Measurements from ENCODE around the gene C16orf96. TPM values are rescaled to one million over a fixed set of nuclear protein-coding genes. Genes with fewer than 3 reads are reported as not detected.

Gene C16orf96
- total and polyA plus RNA-seq, 4 donors: 0.06 to 0.25 (median 0.08) TPM

DNA sequence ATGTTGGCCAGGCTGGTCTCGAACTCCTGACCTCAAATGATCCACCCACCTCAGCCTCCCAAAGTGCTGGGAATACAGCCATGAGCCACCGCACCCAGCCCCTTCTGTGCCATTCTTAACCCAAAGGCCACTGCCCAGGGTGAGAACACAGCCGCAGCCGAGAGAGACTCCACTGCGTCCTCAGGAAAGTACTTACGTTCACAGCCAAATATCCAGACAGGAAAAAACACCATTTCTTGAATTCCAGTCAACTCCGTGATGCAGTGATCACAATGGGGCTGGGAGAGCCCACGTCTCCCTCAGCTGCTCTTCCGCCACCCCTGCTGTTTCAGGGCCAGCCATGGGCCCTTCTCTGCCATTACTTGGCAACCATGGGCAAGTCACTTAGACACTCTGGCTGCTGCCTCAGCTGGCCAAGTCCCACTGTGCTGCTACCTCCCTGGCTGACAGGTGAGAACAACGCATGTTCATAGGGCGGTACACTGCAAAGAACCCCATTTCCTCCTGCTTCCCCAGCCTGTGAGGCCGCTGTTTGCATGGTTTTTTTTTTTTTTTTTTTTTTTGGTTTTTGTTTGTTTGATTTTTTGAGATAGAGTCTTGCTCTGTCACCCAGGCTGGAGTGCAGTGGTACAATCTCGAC is 21.9 kb upstream of the C16orf96 start:
- Histone ChIP-seq H3K4me1 (ENCODE audit: control insufficient read depth in 4 of 4, insufficient read depth in 4 of 4, low read length in 3 of 4) (peaks cover 5 to 12% (median 9%) of the 10 kb centered on the region in 4 donors), H3K27ac (ENCODE audit: low read depth in 1 of 2, low read length in 2 of 2) (no peak overlapping the region), H3K9ac (ENCODE audit: low read depth in 1 of 2, low read length in 2 of 2) (no peak overlapping the region), H3K27me3 (ENCODE audit: control insufficient read depth in 4 of 4, insufficient read depth in 4 of 4, low read length in 3 of 4) (no peaks in the 10 kb centered on the region), H3K9me3 (ENCODE audit: control insufficient read depth in 4 of 4, low read length in 3 of 4) (no peaks in the 10 kb centered on the region), H3K36me3 (ENCODE audit: control insufficient read depth in 4 of 4, insufficient read depth in 3 of 4, low read depth in 1 of 4, low read length in 3 of 4) (no peaks in the 10 kb centered on the region), H3K4me3 (ENCODE audit: low read depth in 1 of 3, low read length in 3 of 3) (no peak overlapping the region)
- TF ChIP-seq YY1 (IDR thresholded peaks at IDR 0.05) (no peak), NR2F2 (IDR thresholded peaks at IDR 0.05) (peak; percentile 14)
- no peak for DNase-seq (ENCODE audit: low spot score)
- WGBS: 82% methylated on average over 13 of the region's 13 CpGs

DNA sequence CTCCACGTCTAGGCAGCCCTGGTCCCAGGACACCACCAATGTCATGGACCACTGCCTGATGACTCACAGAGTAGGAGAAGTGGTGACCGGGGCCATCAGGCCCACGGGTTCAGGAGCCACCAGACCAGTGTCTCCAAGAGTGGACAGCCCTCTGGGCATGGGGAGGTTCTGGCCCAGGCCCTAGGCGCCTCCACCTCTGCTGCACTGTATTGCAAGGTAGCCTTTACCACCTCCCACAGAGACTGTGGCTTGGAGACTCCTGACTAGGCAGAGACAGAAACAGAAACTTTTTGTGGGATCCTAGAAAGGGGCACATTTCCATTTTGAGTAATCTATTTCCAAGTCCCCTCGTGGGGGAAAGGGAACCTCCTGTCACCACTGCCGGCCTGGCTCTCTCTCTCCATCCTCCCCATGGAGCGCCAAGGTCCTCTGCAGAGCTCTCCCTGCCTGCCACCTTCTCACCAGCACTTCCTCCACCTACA is 20.5 kb upstream of the C16orf96 start:
- H3K9me3 ChIP-seq (ENCODE audit: control insufficient read depth in 4 of 4, low read length in 3 of 4): peaks cover 0 to 5% (median under 1%) of the 10 kb centered on the region in 4 donors
- 92% methylated on average over 7 of the region's 7 CpGs for WGBS
- H3K9ac ChIP-seq (ENCODE audit: low read depth in 1 of 2, low read length in 2 of 2): no peak overlapping the region
- TF ChIP-seq, protein P1, sequence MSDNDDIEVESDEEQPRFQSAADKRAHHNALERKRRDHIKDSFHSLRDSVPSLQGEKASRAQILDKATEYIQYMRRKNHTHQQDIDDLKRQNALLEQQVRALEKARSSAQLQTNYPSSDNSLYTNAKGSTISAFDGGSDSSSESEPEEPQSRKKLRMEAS (IDR thresholded peaks at IDR 0.05): no peak
- TF ChIP-seq, protein P2, sequence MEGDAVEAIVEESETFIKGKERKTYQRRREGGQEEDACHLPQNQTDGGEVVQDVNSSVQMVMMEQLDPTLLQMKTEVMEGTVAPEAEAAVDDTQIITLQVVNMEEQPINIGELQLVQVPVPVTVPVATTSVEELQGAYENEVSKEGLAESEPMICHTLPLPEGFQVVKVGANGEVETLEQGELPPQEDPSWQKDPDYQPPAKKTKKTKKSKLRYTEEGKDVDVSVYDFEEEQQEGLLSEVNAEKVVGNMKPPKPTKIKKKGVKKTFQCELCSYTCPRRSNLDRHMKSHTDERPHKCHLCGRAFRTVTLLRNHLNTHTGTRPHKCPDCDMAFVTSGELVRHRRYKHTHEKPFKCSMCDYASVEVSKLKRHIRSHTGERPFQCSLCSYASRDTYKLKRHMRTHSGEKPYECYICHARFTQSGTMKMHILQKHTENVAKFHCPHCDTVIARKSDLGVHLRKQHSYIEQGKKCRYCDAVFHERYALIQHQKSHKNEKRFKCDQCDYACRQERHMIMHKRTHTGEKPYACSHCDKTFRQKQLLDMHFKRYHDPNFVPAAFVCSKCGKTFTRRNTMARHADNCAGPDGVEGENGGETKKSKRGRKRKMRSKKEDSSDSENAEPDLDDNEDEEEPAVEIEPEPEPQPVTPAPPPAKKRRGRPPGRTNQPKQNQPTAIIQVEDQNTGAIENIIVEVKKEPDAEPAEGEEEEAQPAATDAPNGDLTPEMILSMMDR (IDR thresholded peaks at IDR 0.05; ENCODE audit: low read depth, low read length, missing input control): no peak
- no peak for TF ChIP-seq RXRA (IDR thresholded peaks at IDR 0.05)
- no peak for TF ChIP-seq JUND (IDR thresholded peaks at IDR 0.05)
- TF ChIP-seq, protein P3, sequence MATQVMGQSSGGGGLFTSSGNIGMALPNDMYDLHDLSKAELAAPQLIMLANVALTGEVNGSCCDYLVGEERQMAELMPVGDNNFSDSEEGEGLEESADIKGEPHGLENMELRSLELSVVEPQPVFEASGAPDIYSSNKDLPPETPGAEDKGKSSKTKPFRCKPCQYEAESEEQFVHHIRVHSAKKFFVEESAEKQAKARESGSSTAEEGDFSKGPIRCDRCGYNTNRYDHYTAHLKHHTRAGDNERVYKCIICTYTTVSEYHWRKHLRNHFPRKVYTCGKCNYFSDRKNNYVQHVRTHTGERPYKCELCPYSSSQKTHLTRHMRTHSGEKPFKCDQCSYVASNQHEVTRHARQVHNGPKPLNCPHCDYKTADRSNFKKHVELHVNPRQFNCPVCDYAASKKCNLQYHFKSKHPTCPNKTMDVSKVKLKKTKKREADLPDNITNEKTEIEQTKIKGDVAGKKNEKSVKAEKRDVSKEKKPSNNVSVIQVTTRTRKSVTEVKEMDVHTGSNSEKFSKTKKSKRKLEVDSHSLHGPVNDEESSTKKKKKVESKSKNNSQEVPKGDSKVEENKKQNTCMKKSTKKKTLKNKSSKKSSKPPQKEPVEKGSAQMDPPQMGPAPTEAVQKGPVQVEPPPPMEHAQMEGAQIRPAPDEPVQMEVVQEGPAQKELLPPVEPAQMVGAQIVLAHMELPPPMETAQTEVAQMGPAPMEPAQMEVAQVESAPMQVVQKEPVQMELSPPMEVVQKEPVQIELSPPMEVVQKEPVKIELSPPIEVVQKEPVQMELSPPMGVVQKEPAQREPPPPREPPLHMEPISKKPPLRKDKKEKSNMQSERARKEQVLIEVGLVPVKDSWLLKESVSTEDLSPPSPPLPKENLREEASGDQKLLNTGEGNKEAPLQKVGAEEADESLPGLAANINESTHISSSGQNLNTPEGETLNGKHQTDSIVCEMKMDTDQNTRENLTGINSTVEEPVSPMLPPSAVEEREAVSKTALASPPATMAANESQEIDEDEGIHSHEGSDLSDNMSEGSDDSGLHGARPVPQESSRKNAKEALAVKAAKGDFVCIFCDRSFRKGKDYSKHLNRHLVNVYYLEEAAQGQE (IDR thresholded peaks at IDR 0.05): no peak
- no peak for TF ChIP-seq HNF4G (IDR thresholded peaks at IDR 0.05)
- TF ChIP-seq EGR1 (IDR thresholded peaks at IDR 0.05; ENCODE audit: low read depth in 2 of 2): no peak
- no peak for TF ChIP-seq GABPA (IDR thresholded peaks at IDR 0.05 in 1 of 2, conservative IDR thresholded peaks at IDR 0.05 in 1 of 2)
- TF ChIP-seq SP1 (IDR thresholded peaks at IDR 0.05): no peak
- TF ChIP-seq HNF4A (conservative IDR thresholded peaks at IDR 0.05): no peak
- no peak for DNase-seq (ENCODE audit: low spot score)
- no peak overlapping the region for H3K27ac ChIP-seq (ENCODE audit: low read depth in 1 of 2, low read length in 2 of 2)
- H3K4me1 ChIP-seq (ENCODE audit: control insufficient read depth in 4 of 4, insufficient read depth in 4 of 4, low read length in 3 of 4): peaks cover 5 to 12% (median 9%) of the 10 kb centered on the region in 4 donors
- no peaks in the 10 kb centered on the region for H3K36me3 ChIP-seq (ENCODE audit: control insufficient read depth in 4 of 4, insufficient read depth in 3 of 4, low read depth in 1 of 4, low read length in 3 of 4)
- H3K27me3 ChIP-seq (ENCODE audit: control insufficient read depth in 4 of 4, insufficient read depth in 4 of 4, low read length in 3 of 4): no peaks in the 10 kb centered on the region
- H3K4me3 ChIP-seq (ENCODE audit: low read depth in 1 of 3, low read length in 3 of 3): no peak overlapping the region

Measured in liver (tissue), 9 donors.